GM12875 (cell line): ENCODE results near the gene ZNF771.
"Not testable (repeated sequence)": the region's sequence is repeated elsewhere in the genome, so short reads cannot be mapped to it uniquely, and the experiment has no call there.

Experiments used
- H3K4me3 ChIP-seq: one replicate; pipeline ENCODE4 v1.5.1; 2011; ENCODE audit warnings: low read depth, low read length, control low read depth
- TF ChIP-seq, protein P1 (sequence below): IDR thresholded peaks from 2 replicates; pipeline ENCODE4 v1.5.1; 2011; ENCODE audit warnings: low read depth, mild to moderate bottlenecking, control low read depth, inconsistent platforms, low read length, moderate library complexity, borderline replicate concordance; ENCODE audit not compliant: insufficient read depth

Gene ZNF771

DNA sequence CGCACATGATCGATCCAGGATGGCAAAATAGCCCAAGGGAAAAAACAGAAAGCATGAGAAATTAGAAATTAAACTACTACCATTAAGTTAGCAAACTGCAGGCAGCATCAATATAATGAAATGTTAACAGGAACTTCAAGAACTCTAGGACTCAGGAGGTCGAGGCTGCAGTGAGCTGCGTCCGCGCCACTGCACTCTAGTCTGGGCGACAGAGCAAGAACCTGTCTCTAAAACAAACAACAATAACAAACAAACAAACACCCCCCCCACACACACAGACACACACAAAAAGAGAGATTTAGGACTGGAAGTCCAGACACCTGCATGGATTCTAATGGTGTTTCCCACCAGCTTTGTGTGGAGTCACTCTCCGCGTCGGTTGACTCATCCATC lies 38.8 kb downstream of the ZNF771 start:
- H3K4me3 ChIP-seq = peak overlapping the region; percentile 89
- TF ChIP-seq, protein P1, sequence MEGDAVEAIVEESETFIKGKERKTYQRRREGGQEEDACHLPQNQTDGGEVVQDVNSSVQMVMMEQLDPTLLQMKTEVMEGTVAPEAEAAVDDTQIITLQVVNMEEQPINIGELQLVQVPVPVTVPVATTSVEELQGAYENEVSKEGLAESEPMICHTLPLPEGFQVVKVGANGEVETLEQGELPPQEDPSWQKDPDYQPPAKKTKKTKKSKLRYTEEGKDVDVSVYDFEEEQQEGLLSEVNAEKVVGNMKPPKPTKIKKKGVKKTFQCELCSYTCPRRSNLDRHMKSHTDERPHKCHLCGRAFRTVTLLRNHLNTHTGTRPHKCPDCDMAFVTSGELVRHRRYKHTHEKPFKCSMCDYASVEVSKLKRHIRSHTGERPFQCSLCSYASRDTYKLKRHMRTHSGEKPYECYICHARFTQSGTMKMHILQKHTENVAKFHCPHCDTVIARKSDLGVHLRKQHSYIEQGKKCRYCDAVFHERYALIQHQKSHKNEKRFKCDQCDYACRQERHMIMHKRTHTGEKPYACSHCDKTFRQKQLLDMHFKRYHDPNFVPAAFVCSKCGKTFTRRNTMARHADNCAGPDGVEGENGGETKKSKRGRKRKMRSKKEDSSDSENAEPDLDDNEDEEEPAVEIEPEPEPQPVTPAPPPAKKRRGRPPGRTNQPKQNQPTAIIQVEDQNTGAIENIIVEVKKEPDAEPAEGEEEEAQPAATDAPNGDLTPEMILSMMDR = no peak

DNA sequence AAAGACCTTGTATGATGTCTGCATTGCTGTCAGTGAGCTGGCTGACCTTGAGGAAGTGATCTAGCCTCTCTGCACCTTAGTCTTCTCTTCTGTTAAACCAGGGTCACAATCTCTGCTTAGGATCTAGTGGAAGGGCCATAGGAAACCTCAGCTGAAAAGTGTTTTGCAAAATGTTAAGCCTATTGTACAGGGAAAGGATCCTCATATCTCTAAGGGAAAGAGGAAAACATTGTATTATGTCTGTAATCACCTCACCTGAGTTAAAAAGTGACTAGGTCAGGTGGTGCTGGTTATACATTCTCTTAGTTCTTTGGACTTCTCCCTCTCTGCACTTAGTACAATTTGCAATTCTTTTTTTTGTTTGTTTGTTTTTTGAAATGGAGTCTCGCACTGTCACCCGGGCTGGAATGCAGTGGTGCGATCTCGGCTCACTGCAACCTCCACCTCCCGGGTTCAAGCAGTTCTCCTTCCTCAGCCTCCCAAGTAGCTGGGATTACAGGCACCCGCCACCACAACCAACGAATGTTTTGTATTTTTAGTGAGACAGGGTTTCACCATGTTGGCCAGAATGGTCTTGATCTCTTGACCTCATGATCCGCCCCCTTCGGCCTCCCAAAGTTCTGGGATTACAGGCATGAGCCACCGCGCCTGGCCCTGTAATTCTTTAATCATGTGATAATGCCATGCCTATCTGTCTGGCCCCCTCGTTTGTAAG lies 40.3 kb downstream of the ZNF771 start:
- no peak overlapping the region for H3K4me3 ChIP-seq
- TF ChIP-seq, protein P1 = no peak

GRCh38 chr16:30449116-30449435 lies 41.7 kb downstream of the ZNF771 start:
- TF ChIP-seq, protein P1 = no peak
- no peak overlapping the region for H3K4me3 ChIP-seq

GRCh38 chr16:30452709-30453580 lies 45.5 kb downstream of the ZNF771 start:
- not testable (repeated sequence) for H3K4me3 ChIP-seq

- no peak overlapping the region for H3K4me3 ChIP-seq
- TF ChIP-seq, protein P1 = no peak
Measured at GRCh38 chr16:30456302-30456701, 48.9 kb downstream of the ZNF771 start.

GRCh38 chr16:30457256-30457655 lies 49.9 kb downstream of the ZNF771 start:
- H3K4me3 ChIP-seq = no peak overlapping the region
- TF ChIP-seq, protein P1 = no peak

- TF ChIP-seq, protein P1 = no peak
- no peak overlapping the region for H3K4me3 ChIP-seq
Measured at GRCh38 chr16:30457743-30458560, 50.5 kb downstream of the ZNF771 start.
